DND-41 (cell line): ENCODE results near the gene ALG6.

Source experiments
- ATAC-seq: fragments of 200-7000 bp; cut with Tn5 transposase; 3 replicates; pipeline ENCODE4 v1.9.1; 2021; ENCODE audit warnings: low read depth; ENCODE audit not compliant: insufficient read depth
- DNase-seq: peaks from one replicate; pipeline ENCODE4 v3.0.0-alpha.2; 2020
- H2AFZ ChIP-seq: 2 replicates; pipeline ENCODE4 v1.6.0; 2012; ENCODE audit warnings: low read depth, low read length
- H3K27ac ChIP-seq: 2 replicates; pipeline ENCODE4 v1.5.1; 2012; ENCODE audit warnings: low read length, inconsistent platforms
- H3K27me3 ChIP-seq: fragments of 200-600 bp; sonication (generic); 2 replicates; pipeline ENCODE4 v1.6.0; 2012; ENCODE audit warnings: low read length, mild to moderate bottlenecking, inconsistent platforms; ENCODE audit not compliant: insufficient read depth, poor library complexity
- H3K36me3 ChIP-seq: 2 replicates; pipeline ENCODE4 v1.5.1; 2012; ENCODE audit warnings: low read length, inconsistent platforms; ENCODE audit not compliant: insufficient read depth
- H3K4me1 ChIP-seq: 2 replicates; pipeline ENCODE4 v1.5.1; 2012; ENCODE audit warnings: mild to moderate bottlenecking, low read length; ENCODE audit not compliant: insufficient read depth
- H3K4me2 ChIP-seq: 2 replicates; pipeline ENCODE4 v1.6.0; 2012; ENCODE audit warnings: mild to moderate bottlenecking, moderate library complexity, low read length, inconsistent platforms; ENCODE audit not compliant: insufficient read depth
- H3K4me3 ChIP-seq, 2 experiments: fragments of 200-600 bp in 1 of 2; shearing (Covaris generic) in 1 of 2; 2 replicates each; pipeline ENCODE4 v1.5.1; 2012 to 2016; ENCODE audit warnings: inconsistent platforms in 2 of 2, low read length in 2 of 2, mild to moderate bottlenecking in 2 of 2, low read depth in 1 of 2, moderate library complexity in 1 of 2
- H3K79me2 ChIP-seq: 2 replicates; pipeline ENCODE4 v1.6.0; 2012; ENCODE audit warnings: low read length, inconsistent platforms; ENCODE audit not compliant: insufficient read depth
- H3K9ac ChIP-seq: 2 replicates; pipeline ENCODE4 v1.6.0; 2012; ENCODE audit warnings: low read depth, mild to moderate bottlenecking, inconsistent platforms, low read length, moderate library complexity
- H3K9me3 ChIP-seq: 2 replicates; pipeline ENCODE4 v1.5.1; 2012; ENCODE audit warnings: low read length, moderate library complexity, mild to moderate bottlenecking, inconsistent platforms; ENCODE audit not compliant: insufficient read depth, severe bottlenecking
- H4K20me1 ChIP-seq: 2 replicates; pipeline ENCODE4 v1.6.0; 2012; ENCODE audit warnings: low read length; ENCODE audit not compliant: insufficient read depth
- CTCF ChIP-seq: IDR thresholded peaks from 2 replicates; pipeline ENCODE4 v1.5.1; 2012; ENCODE audit warnings: borderline replicate concordance, low read length, moderate library complexity, mild to moderate bottlenecking; ENCODE audit not compliant: poor library complexity, severe bottlenecking; ENCODE audit errors: extremely low read depth
- EZH2 ChIP-seq: IDR thresholded peaks from 3 replicates; pipeline ENCODE4 v1.6.1; 2012; ENCODE audit warnings: borderline replicate concordance, low read depth, mild to moderate bottlenecking, moderate library complexity, low read length, inconsistent platforms; ENCODE audit not compliant: severe bottlenecking

ALG6 gene

GRCh38 chr1:63323865-63324778, 43.3 kb upstream of the ALG6 start:
- Histone ChIP-seq H4K20me1 (no peaks in the 10 kb centered on the region), H3K79me2 (no peaks in the 10 kb centered on the region), H3K9me3 (peaks cover 2% of the 10 kb centered on the region), H3K9ac (no peak overlapping the region), H3K4me3 (no peak overlapping the region), H3K27ac (no peak overlapping the region), H3K27me3 (no peaks in the 10 kb centered on the region), H3K36me3 (no peaks in the 10 kb centered on the region), H2AFZ (no peak overlapping the region), H3K4me1 (no peaks in the 10 kb centered on the region), H3K4me2 (no peak overlapping the region)
- DNase-seq (no peak), ATAC-seq (no peak)
- TF ChIP-seq CTCF (no peak), EZH2 (no peak)

GRCh38 chr1:63324779-63325119, 42.7 kb upstream of the ALG6 start:
- no peak for DNase-seq
- H3K9ac ChIP-seq: no peak overlapping the region

DNA sequence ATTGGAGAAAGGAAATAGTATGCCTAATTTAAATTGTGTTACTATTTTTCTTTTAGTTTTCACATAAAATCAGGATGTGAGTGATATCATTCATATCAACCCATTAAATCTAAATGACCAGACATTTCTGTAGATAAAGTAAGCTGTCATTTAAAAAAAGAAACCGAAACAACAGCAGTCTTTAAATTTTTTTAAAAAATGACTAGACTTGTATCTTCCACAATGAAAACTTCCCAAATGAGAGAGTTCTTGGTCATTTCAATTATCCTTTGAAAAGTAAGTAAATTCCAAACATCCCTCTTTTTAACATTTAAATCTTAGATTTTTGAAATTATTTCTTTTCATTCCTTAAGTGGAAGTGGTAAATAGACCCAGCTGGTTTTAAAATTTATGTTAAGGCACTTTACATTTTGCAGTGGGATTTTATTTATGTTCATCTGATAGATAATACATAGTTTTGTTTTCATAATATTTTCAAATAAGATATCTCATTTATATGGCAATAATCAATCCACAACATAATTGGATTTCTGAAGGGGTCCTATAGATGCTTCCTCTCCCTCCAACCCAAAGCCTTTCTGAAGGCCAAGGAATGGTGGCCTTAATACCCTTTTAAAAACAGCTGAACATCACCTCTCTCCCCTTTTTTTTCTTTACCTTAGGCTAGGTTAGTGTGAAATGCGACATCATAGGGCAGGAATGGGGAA, 42.0 kb upstream of the ALG6 start:
- Histone ChIP-seq H3K36me3 (no peaks in the 10 kb centered on the region), H3K4me1 (no peaks in the 10 kb centered on the region), H3K4me2 (no peak overlapping the region), H3K79me2 (no peaks in the 10 kb centered on the region), H3K4me3 (no peak overlapping the region), H2AFZ (no peak overlapping the region), H3K9me3 (peaks cover 2% of the 10 kb centered on the region), H3K27me3 (no peaks in the 10 kb centered on the region), H3K9ac (no peak overlapping the region), H4K20me1 (no peaks in the 10 kb centered on the region), H3K27ac (no peak overlapping the region)
- DNase-seq (no peak), ATAC-seq (no peak)
- TF ChIP-seq EZH2 (no peak), CTCF (no peak)

More at GRCh38 chr1:63324779-63325119, 42.7 kb upstream of the ALG6 start:
- H3K4me1 ChIP-seq: no peaks in the 10 kb centered on the region
- no peaks in the 10 kb centered on the region for H4K20me1 ChIP-seq
- no peak overlapping the region for H3K4me2 ChIP-seq
- no peak for ATAC-seq
- no peaks in the 10 kb centered on the region for H3K79me2 ChIP-seq
- no peak overlapping the region for H3K27ac ChIP-seq
- no peak for TF ChIP-seq EZH2
- TF ChIP-seq CTCF: no peak
- no peak overlapping the region for H2AFZ ChIP-seq
- H3K27me3 ChIP-seq: no peaks in the 10 kb centered on the region
- no peak overlapping the region for H3K4me3 ChIP-seq
- no peaks in the 10 kb centered on the region for H3K36me3 ChIP-seq
- peaks cover 2% of the 10 kb centered on the region for H3K9me3 ChIP-seq
